ENCODE data around the gene PRSS1.

Gene PRSS1

GRCh38 chr7:142717453-142717852 is 31.8 kb upstream of the PRSS1 start:
- no peak overlapping the region for H3K4me3 ChIP-seq (ENCODE audit: low read length)
- peaks cover 34% of the 10 kb centered on the region for H3K4me1 ChIP-seq (ENCODE audit: low read length)
- H3K4me2 ChIP-seq (ENCODE audit: low read depth, low read length) = no peak overlapping the region
- DNase-seq = no peak
- H3K27me3 ChIP-seq (replicated peaks; ENCODE audit: insufficient read depth, low read length) = no peaks in the 10 kb centered on the region
- peaks cover 19% of the 10 kb centered on the region for H3F3A ChIP-seq (ENCODE audit: insufficient read depth, low read length)
- TF ChIP-seq EZH2 (optimal IDR thresholded peaks at IDR 0.05; ENCODE audit: low read depth, low read length) (no peak), CTCF (IDR thresholded peaks at IDR 0.05; ENCODE audit: low read length) (no peak), EZH2phosphoT487 (IDR thresholded peaks at IDR 0.05; ENCODE audit: low read length) (no peak)
- no peaks in the 10 kb centered on the region for H3K9me3 ChIP-seq (replicated peaks; ENCODE audit: insufficient read depth, low read length)
- H3K79me2 ChIP-seq (ENCODE audit: low read length) = no peaks in the 10 kb centered on the region
- H3K27ac ChIP-seq (ENCODE audit: low read length) = no peak overlapping the region
- H3K36me3 ChIP-seq (replicated peaks; ENCODE audit: insufficient read depth, low read length) = no peaks in the 10 kb centered on the region
- no peaks in the 10 kb centered on the region for H4K20me1 ChIP-seq (ENCODE audit: insufficient read depth, low read length)
- H3K9ac ChIP-seq (ENCODE audit: low read length) = no peak overlapping the region
- no peak overlapping the region for H2AFZ ChIP-seq (ENCODE audit: low read length)
- H3K9me2 ChIP-seq (replicated peaks; ENCODE audit: insufficient read depth, low read length) = no peaks in the 10 kb centered on the region

GRCh38 chr7:142718313-142718712 is 31.0 kb upstream of the PRSS1 start:
- TF ChIP-seq EZH2 (optimal IDR thresholded peaks at IDR 0.05; ENCODE audit: low read depth, low read length) (no peak), CTCF (IDR thresholded peaks at IDR 0.05; ENCODE audit: low read length) (no peak), EZH2phosphoT487 (IDR thresholded peaks at IDR 0.05; ENCODE audit: low read length) (no peak)
- H3K4me2 ChIP-seq (ENCODE audit: low read depth, low read length) = no peak overlapping the region
- H2AFZ ChIP-seq (ENCODE audit: low read length) = no peak overlapping the region
- H3K27me3 ChIP-seq (replicated peaks; ENCODE audit: insufficient read depth, low read length) = no peaks in the 10 kb centered on the region
- no peak overlapping the region for H3K9ac ChIP-seq (ENCODE audit: low read length)
- no peaks in the 10 kb centered on the region for H3K79me2 ChIP-seq (ENCODE audit: low read length)
- no peak overlapping the region for H3K4me3 ChIP-seq (ENCODE audit: low read length)
- no peaks in the 10 kb centered on the region for H3K9me3 ChIP-seq (replicated peaks; ENCODE audit: insufficient read depth, low read length)
- H3F3A ChIP-seq (ENCODE audit: insufficient read depth, low read length) = peaks cover 19% of the 10 kb centered on the region
- no peaks in the 10 kb centered on the region for H4K20me1 ChIP-seq (ENCODE audit: insufficient read depth, low read length)
- no peak for DNase-seq
- H3K36me3 ChIP-seq (replicated peaks; ENCODE audit: insufficient read depth, low read length) = no peaks in the 10 kb centered on the region
- peaks cover 26% of the 10 kb centered on the region for H3K4me1 ChIP-seq (ENCODE audit: low read length)
- H3K9me2 ChIP-seq (replicated peaks; ENCODE audit: insufficient read depth, low read length) = no peaks in the 10 kb centered on the region
- H3K27ac ChIP-seq (ENCODE audit: low read length) = no peak overlapping the region

- no peak for DNase-seq
- Histone ChIP-seq H3K9ac (ENCODE audit: low read length) (no peak overlapping the region), H4K20me1 (ENCODE audit: insufficient read depth, low read length) (no peaks in the 10 kb centered on the region), H3K9me3 (replicated peaks; ENCODE audit: insufficient read depth, low read length) (no peaks in the 10 kb centered on the region), H3K9me2 (replicated peaks; ENCODE audit: insufficient read depth, low read length) (no peaks in the 10 kb centered on the region), H3F3A (ENCODE audit: insufficient read depth, low read length) (peaks cover 1% of the 10 kb centered on the region; the same call in 1 of the 2 replicates), H3K4me3 (ENCODE audit: low read length) (no peak overlapping the region), H3K27me3 (replicated peaks; ENCODE audit: insufficient read depth, low read length) (no peaks in the 10 kb centered on the region), H2AFZ (ENCODE audit: low read length) (no peak overlapping the region), H3K4me2 (ENCODE audit: low read depth, low read length) (no peak overlapping the region), H3K79me2 (ENCODE audit: low read length) (no peaks in the 10 kb centered on the region), H3K27ac (ENCODE audit: low read length) (no peak overlapping the region), H3K36me3 (replicated peaks; ENCODE audit: insufficient read depth, low read length) (no peaks in the 10 kb centered on the region), H3K4me1 (ENCODE audit: low read length) (peaks cover 7% of the 10 kb centered on the region)
- TF ChIP-seq CTCF (IDR thresholded peaks at IDR 0.05; ENCODE audit: low read length) (no peak), EZH2phosphoT487 (IDR thresholded peaks at IDR 0.05; ENCODE audit: low read length) (no peak), EZH2 (optimal IDR thresholded peaks at IDR 0.05; ENCODE audit: low read depth, low read length) (no peak)
These were observed 29.0 kb upstream of the PRSS1 start for GRCh38 chr7:142720172-142720773.
